Gastroesophageal sphincter (tissue), 3 donors: ENCODE data around the gene LCE3D.

Source experiments
- CTCF ChIP-seq, 4 experiments: fragments of 200-600 bp in 2 of 4; fragments of 450-650 bp in 2 of 4; sonication (generic) in 1 of 4; IDR thresholded peaks; one replicate each; pipeline ENCODE4 v1.5.1; 2017 to 2019; ENCODE audit warnings: antibody characterized with exemption in 4 of 4, mild to moderate bottlenecking in 2 of 4, moderate library complexity in 2 of 4
- POLR2A ChIP-seq, 2 donors: fragments of 450-650 bp; IDR thresholded peaks; one replicate each; pipeline ENCODE4 v1.6.1; 2017; ENCODE audit warnings: antibody characterized with exemption in 2 of 2, mild to moderate bottlenecking in 2 of 2, moderate library complexity in 1 of 2
- POLR2AphosphoS5 ChIP-seq: sonication (generic); formaldehyde crosslinking; IDR thresholded peaks from one replicate; pipeline ENCODE4 v1.6.1; 2017; ENCODE audit warnings: antibody characterized with exemption

GRCh38 chr1:152596986-152597385 lies 16.7 kb upstream of the LCE3D start:
- TF ChIP-seq CTCF (IDR thresholded peaks at IDR 0.05) (no peak), POLR2A (IDR thresholded peaks at IDR 0.05) (no peak), POLR2AphosphoS5 (no peak)
